HepG2 (cell line): Measurements from ENCODE around the gene NRG3.

ENCODE experiments used
- CTCF ChIP-seq: sonication (generic); formaldehyde crosslinking; IDR thresholded peaks from 2 replicates; pipeline ENCODE4 v1.5.0; 2020; ENCODE audit warnings: mild to moderate bottlenecking, missing genetic modification reagents, moderate library complexity
- EP300 ChIP-seq, 3 experiments: sonication (generic) in 1 of 3; formaldehyde crosslinking in 1 of 3; IDR thresholded peaks; 2 replicates each; pipeline versions ENCODE4 v1.5.1 to v1.6.1; 2011 to 2020; ENCODE audit warnings: low read depth in 2 of 3, low read length in 2 of 3, borderline replicate concordance in 1 of 3, improper control_type of control experiment in 1 of 3, mild to moderate bottlenecking in 1 of 3, missing genetic modification reagents in 1 of 3, moderate library complexity in 1 of 3
- HNRNPL ChIP-seq: fragments of 200-400 bp; formaldehyde crosslinking; IDR thresholded peaks from 2 replicates; pipeline ENCODE4 v1.6.1; 2017; ENCODE audit warnings: mild to moderate bottlenecking, low read depth, low read length
- NFATC3 ChIP-seq: sonication (generic); formaldehyde crosslinking; IDR thresholded peaks from 2 replicates; pipeline ENCODE4 v1.5.1; 2020; ENCODE audit warnings: mild to moderate bottlenecking, missing genetic modification reagents
- SETDB1 ChIP-seq: sonication (generic); formaldehyde crosslinking; IDR thresholded peaks from 2 replicates; pipeline ENCODE4 v1.5.1; 2020; ENCODE audit warnings: missing genetic modification reagents, mild to moderate bottlenecking, borderline replicate concordance
- ZNF563 ChIP-seq: sonication (generic); formaldehyde crosslinking; IDR thresholded peaks from 2 replicates; pipeline ENCODE4 v1.8.0; 2022; ENCODE audit warnings: mild to moderate bottlenecking, moderate library complexity, missing genetic modification reagents
- TF ChIP-seq, protein P1 (sequence below): sonication (generic); formaldehyde crosslinking; IDR thresholded peaks from 2 replicates; pipeline ENCODE4 v1.5.1; 2020; ENCODE audit warnings: mild to moderate bottlenecking, missing genetic modification reagents, moderate library complexity

DNA sequence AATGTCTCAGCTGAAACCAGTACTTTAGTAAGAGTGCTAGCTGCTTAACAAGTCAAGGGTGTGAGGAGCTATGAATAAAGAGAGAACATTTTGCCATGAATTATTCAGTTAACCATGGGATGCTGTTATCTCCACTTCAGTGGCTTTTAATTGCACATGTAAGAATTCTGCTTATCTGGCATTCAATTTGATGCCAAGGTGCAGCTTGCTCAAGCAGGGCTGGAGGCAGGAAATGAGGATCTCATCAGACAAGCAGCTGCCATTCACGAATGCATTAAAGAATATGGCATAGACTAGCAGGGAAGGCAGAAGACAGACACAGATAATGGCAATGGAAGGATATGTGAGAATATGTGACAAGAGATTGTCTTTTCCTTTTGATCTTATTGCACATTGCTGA is 697.8 kb downstream of the NRG3 start:
- no peak for TF ChIP-seq CTCF (CRISPR knock-in tag)
- TF ChIP-seq EP300 (IDR thresholded peaks at IDR 0.05; ENCODE audit: low read depth in 2 of 2, low read length in 2 of 2): no peak
- no peak for TF ChIP-seq EP300 (CRISPR knock-in tag; IDR thresholded peaks at IDR 0.05; ENCODE audit: borderline replicate concordance)
- TF ChIP-seq, protein P1, sequence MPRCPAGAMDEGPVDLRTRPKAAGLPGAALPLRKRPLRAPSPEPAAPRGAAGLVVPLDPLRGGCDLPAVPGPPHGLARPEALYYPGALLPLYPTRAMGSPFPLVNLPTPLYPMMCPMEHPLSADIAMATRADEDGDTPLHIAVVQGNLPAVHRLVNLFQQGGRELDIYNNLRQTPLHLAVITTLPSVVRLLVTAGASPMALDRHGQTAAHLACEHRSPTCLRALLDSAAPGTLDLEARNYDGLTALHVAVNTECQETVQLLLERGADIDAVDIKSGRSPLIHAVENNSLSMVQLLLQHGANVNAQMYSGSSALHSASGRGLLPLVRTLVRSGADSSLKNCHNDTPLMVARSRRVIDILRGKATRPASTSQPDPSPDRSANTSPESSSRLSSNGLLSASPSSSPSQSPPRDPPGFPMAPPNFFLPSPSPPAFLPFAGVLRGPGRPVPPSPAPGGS (CRISPR knock-in tag): no peak
- TF ChIP-seq ZNF563 (CRISPR knock-in tag): no peak
- TF ChIP-seq HNRNPL: no peak
- no peak for TF ChIP-seq SETDB1 (CRISPR knock-in tag)
- no peak for TF ChIP-seq NFATC3 (CRISPR knock-in tag)
